Measurements from ENCODE around the gene BSDC1.

DNA sequence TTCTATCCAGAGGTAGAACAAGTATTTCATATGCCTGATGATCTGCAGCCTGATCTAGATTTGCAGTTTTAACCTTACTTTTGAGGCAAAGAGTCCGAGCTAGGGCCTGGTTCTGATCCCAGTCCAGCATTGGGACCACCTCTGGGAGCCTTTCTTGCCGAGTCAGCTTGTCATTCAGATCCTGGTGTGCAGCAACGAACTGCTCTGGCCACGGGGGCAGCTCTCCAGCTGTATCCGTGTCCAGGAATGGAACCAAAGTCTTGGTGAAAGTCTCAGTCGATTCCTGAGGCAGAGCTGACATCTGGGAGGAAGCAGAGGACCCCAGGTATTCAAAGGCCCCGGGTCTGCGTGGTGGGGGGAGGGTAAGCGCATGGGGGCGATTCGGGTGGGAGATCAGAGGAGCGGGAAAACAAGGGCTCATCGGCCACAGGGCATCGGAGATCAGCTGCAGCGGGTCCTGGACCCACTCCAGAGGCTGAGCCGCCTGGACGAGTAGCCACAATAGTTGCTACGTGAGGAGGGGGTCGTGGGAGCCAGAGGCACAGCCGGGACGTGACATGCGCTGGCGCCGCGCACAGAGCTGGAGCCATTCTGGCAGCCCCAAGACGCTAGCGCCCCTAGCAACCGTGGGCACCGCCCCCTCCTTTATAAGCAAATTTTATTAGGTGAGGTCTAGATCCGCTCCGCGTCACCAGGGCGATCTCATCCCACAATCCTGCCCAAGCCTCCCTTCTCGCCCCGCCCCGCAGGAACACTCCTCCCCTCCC is 32.4 kb upstream of the BSDC1 start:
- TF ChIP-seq, protein P1, sequence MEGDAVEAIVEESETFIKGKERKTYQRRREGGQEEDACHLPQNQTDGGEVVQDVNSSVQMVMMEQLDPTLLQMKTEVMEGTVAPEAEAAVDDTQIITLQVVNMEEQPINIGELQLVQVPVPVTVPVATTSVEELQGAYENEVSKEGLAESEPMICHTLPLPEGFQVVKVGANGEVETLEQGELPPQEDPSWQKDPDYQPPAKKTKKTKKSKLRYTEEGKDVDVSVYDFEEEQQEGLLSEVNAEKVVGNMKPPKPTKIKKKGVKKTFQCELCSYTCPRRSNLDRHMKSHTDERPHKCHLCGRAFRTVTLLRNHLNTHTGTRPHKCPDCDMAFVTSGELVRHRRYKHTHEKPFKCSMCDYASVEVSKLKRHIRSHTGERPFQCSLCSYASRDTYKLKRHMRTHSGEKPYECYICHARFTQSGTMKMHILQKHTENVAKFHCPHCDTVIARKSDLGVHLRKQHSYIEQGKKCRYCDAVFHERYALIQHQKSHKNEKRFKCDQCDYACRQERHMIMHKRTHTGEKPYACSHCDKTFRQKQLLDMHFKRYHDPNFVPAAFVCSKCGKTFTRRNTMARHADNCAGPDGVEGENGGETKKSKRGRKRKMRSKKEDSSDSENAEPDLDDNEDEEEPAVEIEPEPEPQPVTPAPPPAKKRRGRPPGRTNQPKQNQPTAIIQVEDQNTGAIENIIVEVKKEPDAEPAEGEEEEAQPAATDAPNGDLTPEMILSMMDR (IDR thresholded peaks at IDR 0.05; ENCODE audit: poor library complexity, severe bottlenecking) = no peak
- TF ChIP-seq TAF1 (IDR thresholded peaks at IDR 0.05; ENCODE audit: low read depth) = no peak
- TF ChIP-seq SMC3 (conservative IDR thresholded peaks at IDR 0.05; ENCODE audit: poor library complexity) = no peak
- no peak for TF ChIP-seq POLR2AphosphoS5 (IDR thresholded peaks at IDR 0.05)
- TF ChIP-seq EZH2 (IDR thresholded peaks at IDR 0.05; ENCODE audit: borderline replicate concordance, insufficient read depth, low read length, poor library complexity, severe bottlenecking) = no peak
